Stimulated activated naive CD8-positive, alpha-beta T cell treated with anti-CD3 and anti-CD28 coated beads, Interleukin-15, Interleukin-2, amounts not matched to agents 100 U/mL and 50 U/mL, for 24 hours (primary cell): ENCODE data around the gene ZNRF2.
"Not testable (repeated sequence)": the region's sequence is repeated elsewhere in the genome, so short reads cannot be mapped to it uniquely, and the experiment has no call there.

ENCODE experiments used
- ATAC-seq: fragments of 150-1000 bp; cut with Tn5 transposase; one replicate; pipeline ENCODE4 v1.10.0; 2021
- DNase-seq: peaks from one replicate; pipeline ENCODE4 v3.0.0; 2021

Gene ZNRF2

GRCh38 chr7:30290317-30290716 lies 5.9 kb downstream of the ZNRF2 start:
- DNase-seq, result not testable (repeated sequence)
- ATAC-seq, result peak; percentile 38

DNA sequence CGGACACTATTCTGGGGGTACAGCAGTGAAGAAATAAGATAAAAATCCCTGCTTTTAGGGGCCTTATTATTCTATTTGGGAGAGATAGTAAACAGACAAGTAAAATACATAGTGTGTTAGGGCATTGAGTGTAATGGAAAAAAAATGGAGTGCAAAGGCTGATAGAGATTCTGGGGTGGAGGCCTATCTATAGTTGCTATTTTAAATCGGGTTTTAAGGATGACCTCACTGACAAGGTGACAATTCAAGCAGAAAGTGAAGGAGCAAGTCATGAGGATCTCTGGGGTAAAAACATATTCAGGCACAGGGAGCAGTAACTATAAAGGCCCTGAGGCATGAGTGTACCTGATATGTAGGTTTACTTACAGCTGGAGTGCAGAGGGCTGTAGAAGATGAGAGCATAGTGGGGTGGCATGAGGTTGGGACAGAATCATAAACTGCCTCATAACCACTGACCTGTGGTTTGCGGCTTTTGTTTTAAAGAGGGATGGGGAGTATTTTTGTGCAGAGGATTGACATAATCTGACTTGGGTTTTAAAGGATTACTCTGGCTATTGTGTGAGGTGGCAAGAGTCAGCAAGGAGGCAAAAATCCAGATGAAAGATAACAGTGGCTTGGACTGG lies 8.1 kb downstream of the ZNRF2 start:
- not testable (repeated sequence) for DNase-seq
- ATAC-seq, result peak; percentile 48

DNA sequence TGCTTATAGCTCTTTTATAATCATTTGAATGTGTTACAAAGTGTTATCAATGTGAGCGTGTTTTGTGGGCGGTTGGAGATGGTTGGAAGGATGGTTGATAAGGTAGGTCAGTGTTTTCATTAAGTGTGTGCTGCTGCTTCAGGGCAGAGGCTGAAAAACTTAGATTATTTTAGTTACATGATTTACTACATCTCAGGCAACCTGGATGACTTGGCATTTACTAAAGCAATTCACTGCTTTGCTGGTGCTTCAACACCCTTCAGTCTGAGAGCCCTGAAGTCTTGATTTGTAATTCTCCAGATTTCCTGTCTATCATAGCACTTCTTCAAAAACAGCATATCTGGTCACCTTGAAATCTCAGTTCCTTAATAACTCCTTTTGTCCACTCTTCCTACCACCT lies 11.9 kb downstream of the ZNRF2 start:
- not testable (repeated sequence) for ATAC-seq, DNase-seq

GRCh38 chr7:30297499-30297898 lies 13.1 kb downstream of the ZNRF2 start:
- not testable (repeated sequence) for ATAC-seq, DNase-seq

DNA sequence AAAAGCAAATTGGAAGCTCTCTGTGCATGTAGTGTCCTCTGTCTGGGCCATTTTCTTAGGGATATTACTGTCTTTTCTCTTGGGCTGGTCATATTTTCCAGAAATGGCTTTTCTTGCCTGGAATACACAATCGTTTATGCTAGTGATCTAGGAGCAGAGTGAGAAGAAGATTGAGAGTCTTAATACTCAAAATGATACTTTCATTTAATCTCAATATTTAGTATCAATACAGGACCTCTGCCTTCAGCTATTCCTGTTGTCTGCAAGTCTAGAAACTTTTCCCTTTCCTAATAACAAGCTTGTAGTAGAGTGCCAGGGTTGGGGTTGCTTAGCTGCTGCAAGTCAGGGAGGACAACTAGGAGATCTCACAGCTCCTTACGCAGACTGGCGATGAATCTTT lies 14.0 kb downstream of the ZNRF2 start:
- not testable (repeated sequence) for ATAC-seq, DNase-seq

GRCh38 chr7:30301751-30302150 lies 17.4 kb downstream of the ZNRF2 start:
- ATAC-seq, result no peak
- DNase-seq, result no peak

- ATAC-seq, result no peak
- no peak for DNase-seq
Measured at GRCh38 chr7:30302656-30303311, 18.4 kb downstream of the ZNRF2 start.

- DNase-seq, result no peak
- no peak for ATAC-seq
Measured at GRCh38 chr7:30303312-30304039, 19.1 kb downstream of the ZNRF2 start.

- ATAC-seq, result no peak
Measured at GRCh38 chr7:30304177-30304884, 19.9 kb downstream of the ZNRF2 start.

GRCh38 chr7:30306976-30307375 lies 22.6 kb downstream of the ZNRF2 start:
- DNase-seq, result no peak
- no peak for ATAC-seq

More at GRCh38 chr7:30304177-30304884, 19.9 kb downstream of the ZNRF2 start:
- DNase-seq, result no peak

DNA sequence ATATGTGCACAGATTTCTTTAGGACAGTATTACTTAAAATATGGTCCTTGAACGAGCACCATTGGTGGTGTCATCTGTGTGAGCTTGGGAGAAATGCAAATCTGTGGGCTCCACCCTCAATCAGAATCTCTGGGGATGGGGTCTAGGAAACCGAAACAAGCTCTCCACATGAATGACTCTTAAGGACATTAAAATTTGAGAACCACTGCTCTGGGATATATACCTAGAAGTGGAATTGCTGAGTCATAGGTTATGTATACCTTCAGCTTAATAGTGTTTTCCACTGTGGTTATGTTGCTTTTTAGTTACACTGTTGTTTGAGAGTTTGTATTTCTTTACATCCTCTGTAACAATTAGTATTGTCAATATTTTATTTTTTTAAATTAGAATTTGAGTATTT lies 24.0 kb downstream of the ZNRF2 start:
- peak; percentile 94 for ATAC-seq
- no peak for DNase-seq

GRCh38 chr7:30309302-30309701 lies 24.9 kb downstream of the ZNRF2 start:
- ATAC-seq (no peak), DNase-seq (no peak)

GRCh38 chr7:30309842-30310435 lies 25.5 kb downstream of the ZNRF2 start:
- DNase-seq, result no peak
- ATAC-seq, result no peak

DNA sequence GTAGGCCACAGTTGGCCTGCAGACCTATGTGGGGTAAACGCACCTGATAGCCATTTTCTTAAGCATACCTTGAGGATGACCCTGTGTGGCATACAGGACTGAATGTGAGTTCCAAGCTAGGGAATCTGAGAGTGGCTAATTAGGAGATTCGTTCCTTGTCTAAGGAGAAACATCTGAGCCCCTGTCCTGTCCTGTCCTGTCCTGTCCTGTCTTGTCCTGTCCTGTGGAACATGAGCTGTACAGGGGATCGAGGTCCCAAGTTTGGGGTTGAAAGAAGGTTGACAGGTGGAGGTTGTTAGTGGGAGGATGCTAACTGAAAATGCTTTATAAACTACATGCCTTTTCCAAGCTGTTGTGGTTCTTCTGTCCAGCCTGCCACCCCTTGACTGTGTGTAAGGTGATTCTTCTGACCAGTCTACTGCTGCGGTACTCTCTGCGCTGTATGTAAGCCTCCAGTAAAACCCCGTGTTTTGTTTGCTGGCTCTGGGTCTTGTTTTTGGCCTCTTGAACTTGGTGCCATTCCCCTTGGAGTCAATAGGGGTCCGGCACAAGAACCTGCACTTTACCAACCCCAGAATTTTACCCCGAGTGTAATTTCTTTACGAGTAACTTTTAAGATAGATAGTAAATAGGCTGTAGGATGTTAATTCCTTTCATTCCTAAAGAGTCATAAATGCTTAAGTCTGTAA lies 26.4 kb downstream of the ZNRF2 start:
- ATAC-seq (no peak), DNase-seq (no peak)

DNA sequence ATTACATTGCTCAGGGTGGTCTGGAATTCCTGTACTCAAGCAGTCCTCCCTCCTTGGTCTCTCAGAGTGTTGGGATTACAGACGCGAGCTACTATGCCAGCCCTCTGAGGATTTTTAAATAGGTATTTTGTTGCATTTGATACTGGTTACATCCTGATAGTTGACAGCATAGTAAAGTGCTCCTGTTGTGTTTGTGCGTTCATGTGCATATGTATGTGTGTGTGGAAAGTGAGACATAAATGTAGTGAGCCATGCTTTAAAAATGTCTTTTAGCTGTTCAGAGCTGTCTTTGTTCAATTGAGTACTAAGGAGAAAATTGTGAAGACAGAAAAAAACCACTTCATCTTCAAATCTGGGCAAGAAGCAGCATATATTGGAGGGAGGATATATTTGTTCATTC lies 27.8 kb downstream of the ZNRF2 start:
- ATAC-seq, result no peak

GRCh38 chr7:30313348-30313747 lies 29.0 kb downstream of the ZNRF2 start:
- DNase-seq (no peak), ATAC-seq (no peak)

More for the DNA sequence above, 27.8 kb downstream of the ZNRF2 start:
- no peak for DNase-seq

DNA sequence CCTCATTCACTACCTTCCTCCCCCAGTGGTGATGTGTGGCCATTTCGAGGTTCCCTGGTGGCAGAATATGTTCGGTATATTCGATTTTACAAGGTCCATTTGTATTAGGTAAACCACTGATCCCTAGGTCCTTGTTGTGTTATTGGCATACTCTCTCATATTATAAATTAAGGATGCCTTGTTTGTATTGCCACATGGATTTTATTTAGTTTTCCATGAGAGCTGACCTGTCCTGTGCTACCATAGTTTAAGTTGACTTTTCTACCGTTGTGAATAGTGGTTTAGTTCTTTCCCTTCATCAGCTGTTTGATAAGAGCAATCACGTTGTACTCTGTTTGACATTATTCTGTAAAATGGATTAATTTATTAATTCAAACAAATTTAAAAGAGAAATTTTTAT lies 29.4 kb downstream of the ZNRF2 start:
- ATAC-seq, result no peak
- DNase-seq, result no peak

DNA sequence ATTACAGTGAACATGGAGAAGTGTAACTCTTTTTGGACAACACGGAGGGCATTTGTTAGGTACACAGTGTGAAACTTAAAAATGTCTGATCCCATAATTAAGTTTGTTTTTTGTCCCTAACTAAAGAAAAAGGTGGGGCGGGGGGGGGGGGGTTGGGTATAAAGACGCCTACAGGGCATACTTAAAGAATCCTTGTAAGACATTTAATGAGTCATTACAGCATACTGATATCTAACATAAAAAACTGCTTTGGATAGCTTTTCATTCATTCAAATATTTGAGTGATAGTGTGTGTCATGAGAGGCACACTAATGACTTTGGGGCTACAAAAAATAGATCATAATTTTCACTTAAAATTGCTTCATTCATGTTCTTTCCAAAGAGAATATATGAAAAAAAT lies 31.2 kb downstream of the ZNRF2 start:
- DNase-seq (no peak), ATAC-seq (no peak)

DNA sequence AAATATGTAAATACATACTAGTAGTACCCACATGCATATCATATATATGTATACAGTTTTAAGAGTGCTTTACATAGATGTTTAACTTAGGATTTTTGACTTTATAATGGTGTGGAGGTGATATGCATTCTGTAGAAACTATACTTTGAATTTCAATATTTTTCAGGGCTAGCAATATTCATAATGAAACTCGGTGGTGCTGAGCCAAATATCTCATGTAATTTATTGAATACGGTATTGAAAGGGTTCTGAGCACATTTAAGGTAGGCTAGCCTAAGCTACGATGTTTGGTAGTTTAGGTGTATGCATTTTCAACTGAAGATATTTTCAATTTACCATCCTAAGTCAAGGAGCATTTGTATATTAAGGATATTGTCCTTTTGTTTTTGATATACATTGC lies 36.0 kb downstream of the ZNRF2 start:
- DNase-seq, result no peak

DNA sequence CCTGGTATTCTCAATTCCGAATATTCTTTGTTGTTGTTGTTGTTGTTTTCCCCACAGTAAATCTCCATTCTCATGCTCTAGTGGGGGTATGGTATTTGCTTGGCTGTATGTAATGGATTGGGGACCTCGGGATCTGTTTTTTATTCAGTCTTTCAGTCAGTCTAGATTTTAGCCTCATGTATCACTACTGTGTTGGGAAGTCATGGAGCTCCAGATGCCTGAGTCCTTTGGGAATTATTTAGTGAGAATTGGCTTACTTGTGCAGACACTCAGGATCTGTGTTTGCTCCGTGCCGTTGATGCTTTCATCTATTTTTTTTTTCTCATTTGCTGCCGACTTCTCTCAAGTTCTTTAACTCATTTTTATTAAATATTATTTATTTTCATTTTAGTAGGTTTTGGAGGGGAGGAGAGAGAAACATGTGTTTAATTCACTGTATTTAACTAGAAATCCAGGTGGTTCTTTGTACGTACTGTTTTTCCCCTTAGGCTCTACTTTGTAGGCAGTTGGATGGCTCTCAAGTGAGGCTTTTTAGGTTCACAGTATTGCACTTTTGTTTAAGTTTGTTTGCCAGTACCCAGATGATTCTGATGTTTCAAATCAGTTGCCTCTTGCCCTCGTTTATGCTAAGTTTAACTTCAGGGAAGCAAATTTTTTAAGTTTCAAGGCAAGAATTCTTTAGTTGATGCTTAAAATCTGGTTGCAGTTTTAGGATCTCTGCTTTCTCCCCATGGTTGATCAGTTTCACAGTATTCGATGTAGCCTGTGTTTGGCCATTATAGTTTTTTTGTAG lies 36.9 kb downstream of the ZNRF2 start:
- ATAC-seq, result no peak
- DNase-seq, result no peak

More for the DNA sequence above, 36.0 kb downstream of the ZNRF2 start:
- ATAC-seq, result no peak

DNA sequence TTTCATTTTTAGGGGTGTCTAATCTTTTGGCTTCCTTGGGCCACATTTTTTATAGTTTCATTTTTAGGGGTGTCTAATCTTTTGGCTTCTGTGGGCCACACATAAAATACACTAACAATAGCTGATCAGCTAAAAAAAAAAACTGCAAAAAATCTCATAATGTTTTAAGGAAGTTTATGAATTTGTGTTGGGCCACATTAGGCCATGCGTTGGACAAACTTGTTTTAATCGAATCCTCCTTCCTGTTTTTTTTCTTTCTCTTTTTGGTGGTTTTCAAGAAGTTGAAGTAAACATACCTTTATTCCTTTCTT lies 37.4 kb downstream of the ZNRF2 start:
- no peak for ATAC-seq
- no peak for DNase-seq
